B cell (primary cell): ENCODE results near the gene CENPV. TPM values are rescaled to one million over a fixed set of nuclear protein-coding genes. Genes with fewer than 3 reads are reported as not detected.

Source experiments
- ATAC-seq: fragments of 200-7000 bp; cut with Tn5 transposase; one replicate; pipeline ENCODE4 v1.10.0; 2021; ENCODE audit warnings: low read depth, mild to moderate bottlenecking, moderate number of reproducible peaks, moderate library complexity
- CTCF ChIA-PET: fragments of 350-600 bp; sonication (Branson Sonifier 250); formaldehyde crosslinking; loops from one replicate; lab custom pipeline; 2021; ENCODE audit warnings: antibody characterized with exemption, inconsistent platforms; lab: Charles Lee
- POLR2A ChIA-PET: fragments of 350-600 bp; sonication (Branson Sonifier 250); formaldehyde crosslinking; loops from one replicate; lab custom pipeline; 2021; ENCODE audit warnings: antibody characterized with exemption; lab: Charles Lee
- DNase-seq: peaks from one replicate; pipeline ENCODE4 v3.0.0; 2013
- H2AFZ ChIP-seq: 2 replicates; pipeline ENCODE4 v1.6.1; 2012; ENCODE audit warnings: mild to moderate bottlenecking, low read depth, low read length; ENCODE audit not compliant: insufficient read depth, poor library complexity, severe bottlenecking
- H3K27ac ChIP-seq, 2 donors: 1 replicate in 1 of 2; 2 replicates in 1 of 2; pipeline ENCODE4 v1.5.1; 2012 to 2013; ENCODE audit warnings: low read length in 2 of 2, mild to moderate bottlenecking in 2 of 2, moderate library complexity in 1 of 2
- H3K27me3 ChIP-seq, 4 experiments: fragments of 200-600 bp in 1 of 4; sonication (generic) in 1 of 4; replicated peaks in 1 of 4; 1 replicate in 2 of 4; 2 replicates in 2 of 4; pipeline versions ENCODE4 v1.6.1 to v1.7.0; 2013 to 2016; ENCODE audit warnings: low read length in 3 of 4, mild to moderate bottlenecking in 2 of 4, mixed read lengths in 1 of 4, moderate library complexity in 1 of 4; ENCODE audit not compliant: insufficient read depth in 4 of 4, control insufficient read depth in 3 of 4; ENCODE audit errors: control extremely low read depth in 1 of 4
- H3K36me3 ChIP-seq, 2 experiments: replicated peaks in 1 of 2; 1 replicate in 1 of 2; 2 replicates in 1 of 2; pipeline versions ENCODE4 v1.6.1 to v1.7.1; 2013; ENCODE audit warnings: low read length in 1 of 2; ENCODE audit not compliant: insufficient read depth in 2 of 2, control insufficient read depth in 1 of 2; ENCODE audit errors: control extremely low read depth in 1 of 2, extremely low read depth in 1 of 2
- H3K4me1 ChIP-seq, 2 donors: fragments of 200-600 bp in 1 of 2; sonication (generic) in 1 of 2; 1 replicate in 1 of 2; 2 replicates in 1 of 2; pipeline versions ENCODE4 v1.5.1 to v1.6.1; 2013 to 2017; ENCODE audit warnings: low read length in 2 of 2; ENCODE audit not compliant: control insufficient read depth in 2 of 2, insufficient read depth in 2 of 2
- H3K4me2 ChIP-seq: replicated peaks from 2 replicates; pipeline ENCODE3; 2012; ENCODE audit warnings: mild to moderate bottlenecking, low read depth, low read length; ENCODE audit not compliant: poor library complexity, severe bottlenecking
- H3K4me3 ChIP-seq, 5 experiments: fragments of 200-600 bp in 1 of 5; sonication (generic) in 1 of 5; 1 replicate in 3 of 5; 2 replicates in 2 of 5; pipeline versions ENCODE4 v1.5.1 to v1.7.0; 2011 to 2016; ENCODE audit warnings: low read length in 4 of 5, mild to moderate bottlenecking in 4 of 5, low read depth in 2 of 5, control low read depth in 1 of 5, moderate library complexity in 1 of 5; ENCODE audit not compliant: insufficient read depth in 1 of 5; ENCODE audit errors: control extremely low read depth in 1 of 5, extremely low read depth in 1 of 5
- H3K79me2 ChIP-seq: fragments of 200-600 bp; sonication (generic); one replicate; pipeline ENCODE4 v1.6.0; 2016; ENCODE audit warnings: low read length; ENCODE audit not compliant: control insufficient read depth, insufficient read depth
- H3K9ac ChIP-seq: fragments of 200-600 bp; sonication (generic); 2 replicates; pipeline ENCODE4 v1.6.1; 2017; ENCODE audit warnings: mild to moderate bottlenecking, low read length, moderate library complexity
- H3K9me3 ChIP-seq, 3 donors: one replicate each; pipeline versions ENCODE4 v1.6.1 to v1.7.1; 2013; ENCODE audit warnings: low read length in 2 of 3; ENCODE audit not compliant: control insufficient read depth in 2 of 3, insufficient read depth in 1 of 3; ENCODE audit errors: control extremely low read depth in 1 of 3
- H4K20me1 ChIP-seq: 2 replicates; pipeline ENCODE4 v1.6.0; 2012; ENCODE audit warnings: mild to moderate bottlenecking, low read length; ENCODE audit not compliant: insufficient read depth, control insufficient read depth, poor library complexity, severe bottlenecking
- H3K27ac Mint-ChIP-seq: one replicate; pipeline ENCODE4 v1.8.0; 2021; ENCODE audit warnings: mixed read lengths
- H3K27me3 Mint-ChIP-seq: one replicate; pipeline ENCODE4 v1.8.0; 2021; ENCODE audit warnings: mixed read lengths
- H3K4me1 Mint-ChIP-seq: one replicate; pipeline ENCODE4 v1.8.0; 2021; ENCODE audit warnings: mixed read lengths
- H3K4me3 Mint-ChIP-seq: one replicate; pipeline ENCODE4 v1.8.0; 2021; ENCODE audit warnings: mixed read lengths
- H3K9me3 Mint-ChIP-seq: one replicate; pipeline ENCODE4 v1.8.0; 2022; ENCODE audit warnings: mixed read lengths; ENCODE audit not compliant: insufficient read depth
- CTCF ChIP-seq: fragments of 200-600 bp; IDR thresholded peaks from one replicate; pipeline ENCODE4 v1.8.0; 2022; ENCODE audit warnings: antibody characterized with exemption, mild to moderate bottlenecking
- EZH2 ChIP-seq: IDR thresholded peaks from 2 replicates; pipeline ENCODE4 v1.6.1; 2012; ENCODE audit warnings: borderline replicate concordance, low read depth, mild to moderate bottlenecking, moderate library complexity, low read length; ENCODE audit not compliant: insufficient read depth, poor library complexity, severe bottlenecking
- WGBS: methylation state at CpG from one replicate; pipeline ENCODE4 v1.1.5; 2013; ENCODE audit warnings: missing lambda C conversion rate; ENCODE audit not compliant: insufficient coverage; 5-methylcytosine and 5-hydroxymethylcytosine counted together
- intact Hi-C: fragments of 100-400 bp; cut with micrococcal nuclease; formaldehyde crosslinking; loops from one replicate; pipeline ENCODE4 v1.10.0; 2022
- polyA plus RNA-seq: library from polyadenylated mRNA; depleted of rRNA; stranded (reverse); fragments of >200 nt; gene quantifications from 2 replicates; pipeline ENCODE4 v1.2.3, GENCODE V29; 2012
- total RNA-seq, 2 donors: library from RNA; stranded (reverse); fragments of 120-200 nt in 1 of 2; gene quantifications; 1 replicate in 1 of 2; 2 replicates in 1 of 2; pipeline versions ENCODE4 v1.2.3 to v1.2.4, GENCODE V29; 2013 to 2022

The CENPV gene
- total and polyA plus RNA-seq, 2 donors (not counting 1 experiment from before 2014, with no cell fraction given), result 15.8 to 28.1 TPM

GRCh38 chr17:16294560-16294959, 58.7 kb downstream of the CENPV start:
- Histone ChIP-seq H3K79me2 (peaks cover 20% of the 10 kb centered on the region), H3K9ac (no peak overlapping the region), H3K27ac (no peak overlapping the region), H3K4me1 (peaks cover 13 to 19% of the 10 kb centered on the region in 2 donors), H3K4me2 (no peak overlapping the region), H3K27me3 (no peaks in the 10 kb centered on the region), H4K20me1 (no peaks in the 10 kb centered on the region), H3K9me3 (no peaks in the 10 kb centered on the region), H2AFZ (no peak overlapping the region), H3K36me3 (no peaks in the 10 kb centered on the region), H3K4me3 (no peak overlapping the region)
- no peak overlapping the region for H3K27ac Mint-ChIP-seq
- ATAC-seq (no peak), DNase-seq (no peak)
- peaks cover 18% of the 10 kb centered on the region for H3K4me1 Mint-ChIP-seq
- ChIA-PET CTCF (interaction anchor here (0.5 kb wide), 1 partner anchor 1539 kb away, joined by 3 read pairs; no protein-coding TSS in a partner anchor), POLR2A (interaction anchor here (0.6 kb wide), 2 partner anchors 31 to 43 kb away, joined by 6 to 10 read pairs; no protein-coding TSS in a partner anchor)
- intact Hi-C loops, result no loop called here
- whole genome bisulfite sequencing, result no CpG with 5 or more reads among the region's 2 CpGs
- H3K27me3 Mint-ChIP-seq, result no peaks in the 10 kb centered on the region
- no peaks in the 10 kb centered on the region for H3K9me3 Mint-ChIP-seq
- TF ChIP-seq EZH2, result no peak
- TF ChIP-seq CTCF, result no peak
- H3K4me3 Mint-ChIP-seq, result no peak overlapping the region

GRCh38 chr17:16293931-16294330, 59.3 kb downstream of the CENPV start:
- Mint-ChIP-seq H3K27me3 (no peaks in the 10 kb centered on the region), H3K9me3 (no peaks in the 10 kb centered on the region), H3K4me1 (peaks cover 24% of the 10 kb centered on the region), H3K27ac (no peak overlapping the region), H3K4me3 (no peak overlapping the region)
- H3K4me2 ChIP-seq, result no peak overlapping the region
- no peak overlapping the region for H3K9ac ChIP-seq
- peaks cover 20% of the 10 kb centered on the region for H3K79me2 ChIP-seq
- ChIA-PET CTCF (no interaction called here), POLR2A (interaction anchor here (0.7 kb wide), 1 partner anchor 81 kb away, joined by 4 read pairs; no protein-coding TSS in a partner anchor)
- no peak overlapping the region for H3K27ac ChIP-seq
- H3K36me3 ChIP-seq, result no peaks in the 10 kb centered on the region
- no peak overlapping the region for H3K4me3 ChIP-seq
- no peaks in the 10 kb centered on the region for H3K27me3 ChIP-seq
- no peaks in the 10 kb centered on the region for H3K9me3 ChIP-seq
- H3K4me1 ChIP-seq, result peaks cover 20 to 26% of the 10 kb centered on the region in 2 donors
- ATAC-seq (no peak), DNase-seq (no peak)
- no peak overlapping the region for H2AFZ ChIP-seq
- intact Hi-C loops, result no loop called here
- H4K20me1 ChIP-seq, result no peaks in the 10 kb centered on the region
- TF ChIP-seq EZH2 (no peak), CTCF (no peak)
- 100% methylated on average over 3 of the region's 3 CpGs for WGBS

Other genes starting within 250 kb of the CENPV start
- 217 and 229 TPM in 2 replicates for gene NCOR1, start 137.9 kb downstream of the CENPV start, total RNA-seq
- gene NCOR1, start 137.9 kb downstream of the CENPV start, polyA plus RNA-seq, result 45.4 and 46.3 TPM in 2 replicates
- 84.6 and 86.7 TPM in 2 replicates for gene PIGL, start 136.3 kb downstream of the CENPV start, total RNA-seq
- gene PIGL, start 136.3 kb downstream of the CENPV start, polyA plus RNA-seq, result 88.2 and 93.9 TPM in 2 replicates
- 765 and 769 TPM in 2 replicates for gene UBB, start 27.6 kb upstream of the CENPV start, total RNA-seq
- 1,656 and 1,866 TPM in 2 replicates for gene UBB, start 27.6 kb upstream of the CENPV start, polyA plus RNA-seq
- gene TRPV2, start 62.1 kb upstream of the CENPV start, total RNA-seq, result 58.6 TPM in 2 replicates
- 85.6 and 89.0 TPM in 2 replicates for gene TRPV2, start 62.1 kb upstream of the CENPV start, polyA plus RNA-seq
- 2.5 and 3.4 TPM in 2 replicates for gene LRRC75A, start 138.7 kb upstream of the CENPV start, total RNA-seq
- 0.94 and 2.0 TPM in 2 replicates for gene LRRC75A, start 138.7 kb upstream of the CENPV start, polyA plus RNA-seq
- 16.6 and 19.3 TPM in 2 replicates for gene ZNF287, start 215.7 kb upstream of the CENPV start, total RNA-seq
- 3.3 and 4.2 TPM in 2 replicates for gene ZNF287, start 215.7 kb upstream of the CENPV start, polyA plus RNA-seq